CD14-positive monocyte (primary cell): Measurements from ENCODE around the gene FAM241B. TPM values are rescaled to one million over a fixed set of nuclear protein-coding genes. Genes with fewer than 3 reads are reported as not detected.

Source experiments
- DNase-seq, 3 donors: peaks; one replicate each; pipeline ENCODE4 v3.0.0-alpha.2; 2011 to 2022
- H2AFZ ChIP-seq: 2 replicates; pipeline ENCODE4 v1.6.0; 2012; ENCODE audit warnings: mild to moderate bottlenecking, low read depth, low read length, inconsistent platforms; ENCODE audit not compliant: insufficient read depth, poor library complexity, severe bottlenecking
- H3K27ac ChIP-seq, 2 donors: 1 replicate in 1 of 2; 2 replicates in 1 of 2; pipeline ENCODE4 v1.5.1; 2012 to 2013; ENCODE audit warnings: low read length in 2 of 2, control low read depth in 1 of 2, inconsistent platforms in 1 of 2, low read depth in 1 of 2, mild to moderate bottlenecking in 1 of 2
- H3K27me3 ChIP-seq, 2 donors: one replicate each; pipeline versions ENCODE4 v1.6.0 to v1.6.1; 2011 to 2013; ENCODE audit warnings: low read length in 2 of 2; ENCODE audit not compliant: control insufficient read depth in 2 of 2, insufficient read depth in 2 of 2
- H3K36me3 ChIP-seq, 2 donors: replicated peaks in 1 of 2; 1 replicate in 1 of 2; 2 replicates in 1 of 2; pipeline versions ENCODE4 v1.5.1 to v1.6.1; 2012 to 2013; ENCODE audit warnings: low read length in 2 of 2, control low read depth in 1 of 2, inconsistent platforms in 1 of 2, mild to moderate bottlenecking in 1 of 2; ENCODE audit not compliant: insufficient read depth in 2 of 2, control insufficient read depth in 1 of 2
- H3K4me1 ChIP-seq, 2 donors: 1 replicate in 1 of 2; 2 replicates in 1 of 2; pipeline versions ENCODE4 v1.5.1 to v1.6.1; 2012 to 2013; ENCODE audit warnings: low read length in 2 of 2, control low read depth in 1 of 2, inconsistent platforms in 1 of 2, mild to moderate bottlenecking in 1 of 2, moderate library complexity in 1 of 2; ENCODE audit not compliant: insufficient read depth in 2 of 2, control insufficient read depth in 1 of 2
- H3K4me2 ChIP-seq: replicated peaks from 2 replicates; pipeline ENCODE3; 2012; ENCODE audit warnings: low read length, moderate library complexity, mild to moderate bottlenecking; ENCODE audit not compliant: poor library complexity, severe bottlenecking; ENCODE audit errors: extremely low read depth
- H3K4me3 ChIP-seq, 3 experiments: fragments of 200-600 bp in 1 of 3; sonication (generic) in 1 of 3; replicated peaks in 1 of 3; 1 replicate in 2 of 3; 2 replicates in 1 of 3; pipeline ENCODE4 v1.5.1; 2011 to 2013; ENCODE audit warnings: low read length in 3 of 3, mild to moderate bottlenecking in 3 of 3, control low read depth in 2 of 3, low read depth in 2 of 3, inconsistent platforms in 1 of 3, moderate library complexity in 1 of 3
- H3K79me2 ChIP-seq: 2 replicates; pipeline ENCODE4 v1.6.0; 2012; ENCODE audit warnings: mild to moderate bottlenecking, control low read depth, inconsistent platforms, low read length, moderate library complexity; ENCODE audit not compliant: insufficient read depth
- H3K9ac ChIP-seq: 2 replicates; pipeline ENCODE4 v1.6.0; 2017; ENCODE audit warnings: low read length, mild to moderate bottlenecking; ENCODE audit not compliant: insufficient read depth, poor library complexity, severe bottlenecking
- H3K9me3 ChIP-seq, 2 donors: replicated peaks in 1 of 2; 1 replicate in 1 of 2; 2 replicates in 1 of 2; pipeline versions ENCODE4 v1.5.1 to v1.6.1; 2012 to 2013; ENCODE audit warnings: low read length in 2 of 2, control low read depth in 1 of 2; ENCODE audit not compliant: control insufficient read depth in 1 of 2, insufficient read depth in 1 of 2
- H4K20me1 ChIP-seq: 2 replicates; pipeline ENCODE4 v1.6.0; 2012; ENCODE audit warnings: mild to moderate bottlenecking, low read length, control low read depth, moderate library complexity; ENCODE audit not compliant: insufficient read depth
- H3K27ac Mint-ChIP-seq, 7 donors: one replicate each; pipeline ENCODE4 v1.8.0; 2020; ENCODE audit warnings: mild to moderate bottlenecking in 7 of 7, mixed read lengths in 7 of 7, moderate library complexity in 6 of 7, inconsistent platforms in 2 of 7
- H3K27me3 Mint-ChIP-seq, 3 donors: one replicate each; pipeline ENCODE4 v1.8.0; 2021 to 2022; ENCODE audit warnings: low read depth in 3 of 3, mild to moderate bottlenecking in 3 of 3, mixed read lengths in 3 of 3, moderate library complexity in 3 of 3, inconsistent platforms in 1 of 3
- H3K36me3 Mint-ChIP-seq, 2 donors: one replicate each; pipeline ENCODE4 v1.8.0; 2020; ENCODE audit warnings: mixed read lengths in 2 of 2, inconsistent platforms in 1 of 2, mild to moderate bottlenecking in 1 of 2
- H3K4me1 Mint-ChIP-seq: one replicate; pipeline ENCODE4 v1.8.0; 2020; ENCODE audit warnings: mild to moderate bottlenecking, mixed read lengths
- H3K4me3 Mint-ChIP-seq, 2 donors: one replicate each; pipeline ENCODE4 v1.8.0; 2020; ENCODE audit warnings: mild to moderate bottlenecking in 2 of 2, mixed read lengths in 2 of 2, moderate library complexity in 1 of 2
- H3K9me3 Mint-ChIP-seq, 7 donors: one replicate each; pipeline ENCODE4 v1.8.0; 2020 to 2022; ENCODE audit warnings: mixed read lengths in 7 of 7, mild to moderate bottlenecking in 6 of 7, moderate library complexity in 6 of 7, inconsistent platforms in 2 of 7
- CTCF ChIP-seq: fragments of 200-600 bp; IDR thresholded peaks from one replicate; pipeline ENCODE4 v1.8.0; 2022; ENCODE audit warnings: antibody characterized with exemption, mild to moderate bottlenecking
- WGBS: methylation state at CpG from one replicate; pipeline ENCODE4 v1.1.5; 2013; ENCODE audit warnings: missing lambda C conversion rate; ENCODE audit not compliant: insufficient coverage; 5-methylcytosine and 5-hydroxymethylcytosine counted together
- intact Hi-C, 2 donors: fragments of 100-400 bp; cut with micrococcal nuclease; formaldehyde crosslinking; loops; one replicate each; pipeline versions ENCODE4 v1.15.0 to v1.15.1; 2023
- polyA plus RNA-seq, 3 donors: library from polyadenylated mRNA; depleted of rRNA in 1 of 3; unstranded in 2 of 3; stranded (reverse) in 1 of 3; fragments of 300-500 nt in 2 of 3; fragments of >200 nt in 1 of 3; fragmentation: Illumina TruSeq in 2 of 3; gene quantifications; 1 replicate in 2 of 3; 2 replicates in 1 of 3; pipeline ENCODE4 v1.2.3, GENCODE V29; 2012 to 2021

Gene FAM241B
- polyA plus RNA-seq, 3 donors: not detected

- no peaks in the 10 kb centered on the region for H3K36me3 ChIP-seq
- no peaks in the 10 kb centered on the region for H3K4me1 Mint-ChIP-seq
- H3K4me3 Mint-ChIP-seq: no peak overlapping the region
- no peaks in the 10 kb centered on the region for H3K27me3 ChIP-seq
- H4K20me1 ChIP-seq: no peaks in the 10 kb centered on the region
- no peak for DNase-seq
- no peak overlapping the region for H3K27ac ChIP-seq
- H3K9me3 ChIP-seq: no peaks in the 10 kb centered on the region
- no peak for TF ChIP-seq CTCF
- no peak overlapping the region for H3K9ac ChIP-seq
- WGBS: 91% methylated on average over 17 of the region's 17 CpGs
- H2AFZ ChIP-seq: no peak overlapping the region
- H3K27ac Mint-ChIP-seq: no peak overlapping the region
- peaks cover 0 to 5% (median 0%) of the 10 kb centered on the region in 7 donors for H3K9me3 Mint-ChIP-seq
- no peaks in the 10 kb centered on the region for H3K4me1 ChIP-seq
- no peak overlapping the region for H3K4me3 ChIP-seq
- intact Hi-C loops: no loop called here
- peaks cover 11 to 26% (median 14%) of the 10 kb centered on the region in 3 donors for H3K27me3 Mint-ChIP-seq
- H3K4me2 ChIP-seq: no peak overlapping the region
- H3K79me2 ChIP-seq: no peaks in the 10 kb centered on the region
- H3K36me3 Mint-ChIP-seq: no peaks in the 10 kb centered on the region
These were observed 35.6 kb downstream of the FAM241B start for GRCh38 chr10:69665474-69666320.

- Histone ChIP-seq H3K27me3 (no peaks in the 10 kb centered on the region), H3K4me1 (no peaks in the 10 kb centered on the region), H3K4me3 (no peak overlapping the region), H2AFZ (no peak overlapping the region), H3K36me3 (no peaks in the 10 kb centered on the region), H4K20me1 (no peaks in the 10 kb centered on the region), H3K9ac (no peak overlapping the region), H3K4me2 (no peak overlapping the region), H3K9me3 (no peaks in the 10 kb centered on the region), H3K27ac (no peak overlapping the region), H3K79me2 (no peaks in the 10 kb centered on the region)
- no peaks in the 10 kb centered on the region for H3K36me3 Mint-ChIP-seq
- H3K4me3 Mint-ChIP-seq: no peak overlapping the region
- 83% methylated on average over 2 of the region's 4 CpGs for WGBS
- intact Hi-C loops: no loop called here
- H3K4me1 Mint-ChIP-seq: no peaks in the 10 kb centered on the region
- H3K27ac Mint-ChIP-seq: no peak overlapping the region
- no peak for DNase-seq
- no peak for TF ChIP-seq CTCF
- H3K9me3 Mint-ChIP-seq: peaks cover 0 to 5% (median 2%) of the 10 kb centered on the region in 7 donors
- peaks cover 10 to 26% (median 12%) of the 10 kb centered on the region in 3 donors for H3K27me3 Mint-ChIP-seq
These were observed 36.7 kb downstream of the FAM241B start for GRCh38 chr10:69666756-69667155.
